NCI-H748 treated with DMSO at 0.1 percent for 48 hours (cell line): ENCODE data around the gene FBXL16.
A peak's percentile ranks its signal among the peaks of the same experiment; 100 is the strongest.
"Not testable (repeated sequence)": the region's sequence is repeated elsewhere in the genome, so short reads cannot be mapped to it uniquely, and the experiment has no call there.

Source experiments
- DNase-seq: peaks from one replicate; lab custom pipeline; 2025; lab: John Stamatoyannopoulos, UW

The FBXL16 gene

DNA sequence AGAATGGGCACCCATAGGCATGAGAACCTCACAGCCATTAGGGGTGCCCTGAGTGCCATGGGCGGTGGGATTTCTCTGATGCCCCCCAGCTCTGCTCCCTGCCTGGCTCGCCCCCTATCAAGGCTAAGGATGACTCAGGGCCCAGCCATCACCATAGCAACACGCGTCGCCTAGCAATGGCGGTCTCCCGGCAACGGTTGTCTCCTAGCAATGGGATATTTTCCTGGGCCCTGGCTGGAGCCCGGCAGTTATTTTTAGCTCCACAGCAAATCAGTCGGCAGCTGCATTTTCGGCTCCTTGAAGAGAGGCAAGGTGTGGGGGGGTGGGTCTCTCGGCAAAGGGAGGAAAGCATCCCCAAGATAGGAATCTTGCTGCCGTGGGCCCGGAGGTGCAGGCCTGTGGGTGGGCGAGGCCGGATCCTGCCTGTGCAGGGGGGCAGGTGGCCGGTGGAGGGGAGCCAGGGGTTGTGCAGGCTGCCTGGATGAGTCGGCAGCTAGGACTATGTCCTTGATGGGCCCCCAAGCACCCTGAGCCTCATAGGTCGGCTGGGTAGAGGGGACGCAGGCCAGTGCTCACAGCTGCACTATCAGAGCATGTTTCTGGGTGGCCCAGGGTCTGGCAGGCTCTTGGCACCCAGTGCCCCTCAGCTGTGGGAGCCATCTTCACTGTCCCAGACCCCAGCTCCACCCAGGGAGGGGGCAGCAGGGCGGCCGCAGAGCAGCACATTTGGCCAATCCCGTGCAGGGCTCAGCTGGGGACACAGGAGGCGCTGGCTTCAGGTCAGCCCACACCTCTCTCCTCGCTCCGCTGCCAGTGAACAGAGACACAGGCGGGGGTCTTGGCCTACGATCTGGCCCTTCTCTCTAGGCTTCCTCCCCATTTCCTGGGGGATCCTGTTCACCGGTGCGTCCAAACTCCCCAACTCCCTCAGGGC lies 4.2 kb upstream of the FBXL16 start:
- DNase-seq = peak; percentile 85

DNA sequence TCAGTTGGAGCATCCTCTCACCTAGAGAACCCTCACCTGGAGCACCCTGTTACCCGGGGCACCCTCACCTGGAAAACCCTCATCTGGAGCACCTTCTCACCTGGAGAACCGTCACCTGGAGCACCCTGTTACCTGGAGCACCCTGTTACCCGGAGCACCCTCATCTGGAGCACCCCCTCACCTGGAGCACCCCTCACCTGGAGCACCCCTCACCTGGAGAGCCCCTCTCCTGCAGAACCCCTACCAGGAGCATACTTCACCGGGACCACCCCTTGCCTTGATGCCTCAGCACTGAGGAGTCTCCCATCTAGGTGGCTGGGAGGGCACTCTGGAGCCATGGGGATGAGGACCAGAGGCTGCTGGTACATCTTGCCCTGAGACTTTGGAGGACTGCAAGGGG lies 3.4 kb upstream of the FBXL16 start:
- no peak for DNase-seq

GRCh38 chr16:708019-708418 lies 2.4 kb upstream of the FBXL16 start:
- DNase-seq = no peak

DNA sequence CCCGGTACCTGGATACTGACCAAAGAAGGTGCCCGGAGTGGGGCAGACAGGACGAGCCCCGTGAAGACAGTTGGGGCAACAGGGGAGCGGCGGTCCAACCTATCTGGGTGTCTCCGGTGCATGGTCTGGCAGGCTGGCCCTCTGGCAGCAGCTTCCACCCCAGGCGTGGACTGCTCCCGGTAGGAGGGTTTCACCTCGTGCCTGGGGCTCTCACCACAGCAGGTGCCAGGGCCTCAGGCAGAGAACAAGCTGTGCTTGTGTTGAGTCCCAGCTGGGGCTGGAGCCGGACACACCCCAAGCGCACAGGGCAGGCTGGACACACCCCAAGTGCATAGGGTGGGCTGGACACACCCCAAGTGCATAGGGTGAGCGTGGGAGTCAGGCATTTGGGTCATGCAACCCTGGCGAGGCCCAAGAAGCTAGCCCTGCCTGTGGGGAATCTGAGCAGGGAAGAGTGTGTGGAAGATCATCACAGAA lies 1.5 kb upstream of the FBXL16 start:
- no peak for DNase-seq

GRCh38 chr16:706189-707061 lies 824 bp upstream of the FBXL16 start:
- no peak for DNase-seq

GRCh38 chr16:704552-705380 lies 835 bp downstream of the FBXL16 start:
- DNase-seq = no peak

GRCh38 chr16:704047-704446 lies 1.6 kb downstream of the FBXL16 start:
- DNase-seq = no peak

- no peak for DNase-seq
Observed at GRCh38 chr16:703406-703805, 2.2 kb downstream of the FBXL16 start.

DNA sequence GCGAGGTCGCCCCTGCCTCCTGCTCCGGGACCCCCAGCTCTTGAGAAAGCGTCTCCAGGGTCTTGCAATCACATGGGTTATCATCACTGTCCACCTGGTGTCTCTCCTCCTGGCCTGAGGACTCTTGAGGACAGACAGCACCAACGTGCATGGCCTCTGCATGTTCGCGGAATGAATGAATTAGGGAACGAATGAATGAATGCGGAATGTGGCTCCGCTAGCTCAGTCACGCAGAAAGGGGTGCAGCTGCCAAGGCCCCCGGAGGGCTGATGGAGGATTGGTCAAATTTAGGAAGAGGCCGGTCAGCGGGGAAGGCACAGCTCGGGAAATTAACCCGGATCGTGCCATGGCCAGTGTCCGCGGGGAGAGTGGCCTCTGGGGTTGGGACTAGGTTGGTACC lies 3.3 kb downstream of the FBXL16 start:
- no peak for DNase-seq

GRCh38 chr16:700684-701584 lies 4.7 kb downstream of the FBXL16 start:
- DNase-seq = no peak

GRCh38 chr16:698911-699671 lies 6.5 kb downstream of the FBXL16 start:
- DNase-seq = no peak

DNA sequence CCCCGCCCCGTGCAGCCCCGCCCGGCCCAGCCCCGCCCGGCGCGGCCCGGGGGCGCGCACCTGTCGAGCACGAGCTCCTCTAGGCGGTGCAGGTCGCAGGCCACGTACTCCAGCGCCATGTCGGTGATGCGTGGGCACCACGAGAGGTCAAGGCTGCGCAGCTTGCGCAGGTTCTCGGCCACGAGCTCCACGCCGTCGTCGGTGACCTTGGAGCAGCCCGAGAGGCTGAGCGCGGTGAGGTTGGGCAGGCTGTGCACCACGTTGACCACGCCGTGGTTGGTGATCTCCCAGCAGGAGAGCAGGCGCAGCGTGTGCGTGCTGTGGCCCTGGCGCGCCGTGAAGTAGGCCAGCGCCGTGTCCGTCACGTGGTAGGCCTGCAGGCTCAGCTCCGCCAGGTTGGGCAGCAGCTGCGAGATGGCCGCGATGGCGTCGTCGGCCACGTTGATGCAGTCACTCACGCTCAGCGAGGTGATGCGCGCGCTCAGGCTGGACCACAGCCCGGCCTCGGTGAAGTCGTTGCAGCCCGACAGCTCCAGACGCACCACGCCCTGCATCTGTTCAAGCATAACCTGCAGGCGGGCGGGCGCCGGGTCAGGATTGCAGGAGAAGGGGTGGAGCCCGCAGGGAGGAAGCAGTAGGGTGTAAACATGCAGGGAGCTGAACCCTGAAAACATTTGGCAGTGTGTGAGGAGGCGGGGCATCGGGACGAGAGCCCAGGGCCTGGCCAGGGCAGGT lies 10.1 kb downstream of the FBXL16 start:
- peak; percentile 83 for DNase-seq

- DNase-seq = no peak
Observed at GRCh38 chr16:694863-695354, 10.7 kb downstream of the FBXL16 start.

DNA sequence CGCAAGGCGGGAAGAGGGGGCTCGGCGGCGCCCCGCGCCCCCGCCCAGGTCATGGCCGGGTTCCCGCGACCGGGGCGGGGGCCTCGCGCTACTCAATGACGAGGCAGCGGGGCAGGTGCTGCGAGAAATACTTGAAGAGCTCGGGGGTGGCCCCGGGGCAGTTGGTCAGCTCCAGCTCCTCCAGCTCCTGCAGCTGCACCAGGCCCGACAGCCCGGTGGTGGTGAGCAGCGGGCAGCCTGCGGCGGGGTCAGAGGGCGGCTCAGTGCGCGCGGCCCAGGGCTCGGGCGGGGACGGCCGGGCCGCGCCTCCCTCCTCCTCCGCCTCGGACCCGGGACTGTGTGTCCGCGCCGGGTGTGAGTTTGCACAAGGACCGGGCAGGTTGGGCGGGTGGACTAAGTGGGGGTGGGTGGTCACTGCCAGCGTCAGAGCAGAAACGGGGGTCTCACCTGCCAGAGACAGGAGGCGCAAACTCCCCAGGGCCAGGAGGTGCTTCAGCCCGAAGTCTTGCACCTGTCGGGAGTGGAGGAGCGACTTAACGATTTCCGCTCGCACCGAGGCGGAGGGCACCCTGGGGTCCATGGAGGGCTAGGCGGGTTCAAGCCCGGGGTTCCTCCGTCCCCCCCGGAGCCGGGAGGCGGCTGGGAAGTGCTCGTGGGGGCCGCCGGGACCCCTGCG lies 11.3 kb downstream of the FBXL16 start:
- DNase-seq = no peak

DNA sequence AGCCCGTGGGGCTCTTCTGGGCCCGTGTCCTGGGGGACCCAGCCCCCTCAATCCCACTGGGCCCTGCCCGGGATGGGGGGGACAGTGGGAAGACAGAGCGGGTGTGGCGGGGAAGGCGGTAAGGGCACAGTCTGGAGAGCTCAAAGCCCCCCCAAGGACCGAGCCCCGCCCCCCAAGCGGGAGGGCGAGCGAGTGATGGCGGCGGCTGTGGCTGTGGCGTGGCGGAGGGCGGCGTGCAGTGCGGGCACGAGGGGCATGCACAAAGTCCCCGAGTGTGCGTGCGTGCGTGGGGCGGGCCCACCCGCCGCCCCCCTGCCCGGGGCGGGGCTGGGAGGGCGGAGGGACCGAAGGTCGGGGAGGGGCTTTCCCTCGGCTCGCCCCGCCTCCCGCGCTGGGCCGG lies 11.8 kb downstream of the FBXL16 start:
- no peak for DNase-seq

- DNase-seq = no peak
Observed at GRCh38 chr16:693364-693763, 12.2 kb downstream of the FBXL16 start.

GRCh38 chr16:692356-693108 lies 13.1 kb downstream of the FBXL16 start:
- DNase-seq = no peak

DNA sequence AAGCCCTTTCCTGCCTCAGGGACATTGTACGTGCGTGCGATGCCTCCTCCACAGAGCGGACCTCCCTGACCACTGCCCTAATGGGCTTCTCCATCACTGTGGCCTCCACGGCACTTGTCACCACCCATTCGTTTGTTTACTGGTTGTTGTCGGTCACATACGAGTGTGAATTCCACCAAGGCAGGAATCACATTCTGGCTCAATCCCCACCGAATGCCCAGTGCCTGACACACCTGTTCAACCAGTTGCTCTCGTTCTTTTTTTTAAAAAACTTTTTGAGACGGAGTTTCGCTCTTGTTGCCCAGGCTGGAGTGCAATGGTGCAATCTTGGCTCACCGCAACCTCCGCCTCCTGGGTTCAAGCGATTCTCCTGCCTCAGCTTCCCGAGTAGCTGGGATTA lies 14.4 kb downstream of the FBXL16 start:
- not testable (repeated sequence) for DNase-seq
